GM18511 (cell line): ENCODE measurements around the gene CALD1.
"Not testable (repeated sequence)": the region's sequence is repeated elsewhere in the genome, so short reads cannot be mapped to it uniquely, and the experiment has no call there.

ENCODE experiments used
- ATAC-seq: cut with Tn5 transposase; IDR thresholded peaks from one replicate; pipeline ENCODE4 v1.9.1; 2021; ENCODE audit warnings: mild to moderate bottlenecking, moderate library complexity; ENCODE audit not compliant: unreplicated experiment

The CALD1 gene

GRCh38 chr7:134945691-134946090 is 166.3 kb downstream of the CALD1 start:
- ATAC-seq = no peak

- no peak for ATAC-seq
These were observed 166.8 kb downstream of the CALD1 start for GRCh38 chr7:134946260-134946659.

GRCh38 chr7:134947329-134947728 is 167.9 kb downstream of the CALD1 start:
- no peak for ATAC-seq

- ATAC-seq = no peak
These were observed 168.4 kb downstream of the CALD1 start for GRCh38 chr7:134947831-134948230.

- ATAC-seq = no peak
These were observed 168.8 kb downstream of the CALD1 start for GRCh38 chr7:134948246-134948645.

DNA sequence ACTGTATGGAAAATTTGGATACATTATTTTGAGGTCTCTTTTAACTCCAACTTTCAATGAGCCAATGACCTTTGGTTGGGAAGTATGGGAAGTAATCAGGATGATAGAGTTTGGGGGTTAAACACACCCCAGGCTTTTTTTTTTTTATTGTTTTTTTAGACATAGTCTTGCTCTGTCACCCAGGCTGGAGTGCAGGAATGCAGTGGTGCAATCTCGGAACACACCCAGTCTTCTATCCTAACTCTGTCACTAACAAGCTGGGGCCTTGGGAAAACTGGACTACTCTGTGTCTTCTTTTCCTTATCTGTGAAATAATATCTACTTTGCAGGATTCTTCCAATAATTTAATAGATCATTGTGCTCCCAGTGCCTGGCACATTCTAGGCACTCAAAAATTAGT is 169.3 kb downstream of the CALD1 start:
- no peak for ATAC-seq

DNA sequence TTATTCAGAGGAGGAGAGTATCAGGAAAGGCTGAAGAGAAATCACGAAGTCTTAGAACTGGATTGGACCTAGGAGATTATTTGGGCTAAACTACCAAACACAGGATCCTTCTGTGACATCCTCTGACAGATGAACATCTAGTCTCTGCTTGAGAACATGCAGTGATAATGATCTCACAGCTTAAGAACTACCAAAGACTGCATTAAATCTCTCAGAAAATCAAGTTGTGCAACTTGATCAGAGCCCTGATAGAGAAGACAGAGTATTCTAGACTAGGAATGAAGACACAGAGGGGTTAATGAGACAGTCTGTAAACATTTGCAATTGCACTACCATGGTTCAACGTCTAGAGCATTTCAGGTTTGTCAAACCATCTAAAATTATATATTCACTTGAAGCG is 169.7 kb downstream of the CALD1 start:
- ATAC-seq = no peak

DNA sequence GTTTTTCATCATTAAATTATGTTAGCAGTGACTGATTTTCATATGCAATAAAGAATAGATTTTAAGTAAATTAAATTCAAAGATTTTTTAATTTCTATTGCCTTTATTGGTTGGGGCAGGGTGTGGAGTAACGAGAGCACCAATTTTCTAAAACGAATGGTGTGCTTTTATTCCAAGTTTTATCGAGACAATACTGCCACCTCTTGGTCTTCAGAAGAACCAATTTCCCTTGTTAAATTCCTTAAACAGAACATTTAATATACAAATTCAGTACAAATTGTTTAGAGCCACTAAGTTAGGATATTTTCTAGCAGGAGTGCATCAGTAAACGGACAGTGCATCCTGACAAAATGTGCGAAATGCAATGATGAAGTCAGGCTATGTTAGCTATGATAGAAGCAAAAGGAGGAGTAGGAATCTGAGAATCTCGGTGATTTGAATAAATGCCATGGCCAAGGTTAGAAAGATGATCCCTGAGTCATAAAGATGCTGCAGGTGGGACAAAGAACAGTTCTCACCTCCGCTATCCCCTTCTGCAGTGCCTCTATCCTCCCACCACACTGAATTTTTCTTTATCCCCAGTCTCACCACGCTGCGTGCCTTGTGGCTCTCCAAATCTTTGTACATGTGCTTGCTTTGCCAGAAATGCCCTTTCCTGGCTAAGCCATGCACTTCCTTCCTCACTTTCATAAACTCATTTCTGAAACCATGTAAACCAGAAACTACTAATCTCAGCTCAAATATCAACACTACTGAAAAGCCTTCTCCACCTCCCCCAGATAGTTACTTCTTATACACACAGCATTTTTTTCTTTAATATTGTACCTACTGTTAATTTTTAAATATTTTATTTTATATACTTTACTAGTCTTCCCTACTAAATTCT is 175.0 kb downstream of the CALD1 start:
- no peak for ATAC-seq

GRCh38 chr7:134957005-134957404 is 177.6 kb downstream of the CALD1 start:
- ATAC-seq = no peak

- no peak for ATAC-seq
These were observed 180.4 kb downstream of the CALD1 start for GRCh38 chr7:134959810-134960209.

DNA sequence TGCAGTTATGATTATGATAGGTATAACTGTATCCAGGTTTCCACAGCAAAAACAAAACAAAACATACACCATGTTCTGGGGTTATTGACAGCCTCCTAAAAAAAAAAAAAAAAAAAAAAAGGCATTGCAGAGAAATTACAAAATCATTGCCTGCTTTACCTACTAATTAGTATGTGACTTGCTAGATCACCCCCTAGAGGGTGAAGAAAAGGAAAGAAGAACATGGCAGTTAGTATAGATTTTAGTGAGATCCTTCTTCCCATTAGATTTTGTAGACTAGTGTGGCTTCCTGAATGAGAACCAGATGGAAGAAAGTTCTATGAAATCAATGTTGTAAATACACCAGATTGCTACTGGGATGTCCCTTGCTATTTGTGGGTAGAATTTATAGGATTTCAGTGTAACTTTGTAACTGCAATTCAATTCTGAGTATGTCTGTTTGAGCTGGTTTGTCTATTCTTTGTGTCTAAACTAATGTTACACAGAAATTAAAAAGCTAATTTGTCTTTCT is 182.9 kb downstream of the CALD1 start:
- ATAC-seq = no peak

DNA sequence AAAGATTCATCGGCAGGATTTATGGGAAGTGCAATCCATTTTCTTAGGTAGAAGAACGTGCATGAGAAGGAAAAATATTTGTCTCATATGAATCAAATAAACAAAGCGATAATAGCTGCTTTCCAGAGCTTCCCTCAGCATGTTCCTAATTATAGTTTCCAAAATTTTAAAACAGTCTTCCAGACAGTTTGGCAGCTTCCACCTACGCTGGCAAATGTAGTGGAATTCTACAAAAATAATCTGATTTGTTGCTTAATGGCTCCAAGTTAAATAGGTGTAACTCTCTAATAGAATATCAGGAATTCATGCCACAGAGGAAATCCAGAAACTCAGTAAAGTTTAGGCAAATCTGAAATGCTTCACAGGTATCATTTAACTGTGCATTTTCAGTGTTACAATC is 183.6 kb downstream of the CALD1 start:
- no peak for ATAC-seq

- ATAC-seq = no peak
These were observed 187.3 kb downstream of the CALD1 start for GRCh38 chr7:134966691-134967090.

DNA sequence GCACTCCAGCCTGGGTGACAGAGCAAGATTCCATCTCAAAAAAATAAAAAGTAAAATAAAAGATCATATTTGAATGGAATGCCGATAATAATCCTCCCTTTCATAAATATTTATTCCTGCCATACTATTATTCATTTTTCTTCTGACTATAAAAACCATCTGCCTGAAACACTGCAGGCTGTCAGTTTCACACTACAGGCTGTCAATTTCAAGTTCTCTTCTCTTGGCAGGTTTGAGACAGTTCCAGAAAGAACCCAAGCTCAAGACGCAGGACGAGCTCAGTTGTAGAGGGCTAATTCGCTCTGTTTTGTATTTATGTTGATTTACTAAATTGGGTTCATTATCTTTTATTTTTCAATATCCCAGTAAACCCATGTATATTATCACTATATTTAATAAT is 188.7 kb downstream of the CALD1 start:
- ATAC-seq = no peak

- not testable (repeated sequence) for ATAC-seq
These were observed 202.2 kb downstream of the CALD1 start for GRCh38 chr7:134981645-134982044.

DNA sequence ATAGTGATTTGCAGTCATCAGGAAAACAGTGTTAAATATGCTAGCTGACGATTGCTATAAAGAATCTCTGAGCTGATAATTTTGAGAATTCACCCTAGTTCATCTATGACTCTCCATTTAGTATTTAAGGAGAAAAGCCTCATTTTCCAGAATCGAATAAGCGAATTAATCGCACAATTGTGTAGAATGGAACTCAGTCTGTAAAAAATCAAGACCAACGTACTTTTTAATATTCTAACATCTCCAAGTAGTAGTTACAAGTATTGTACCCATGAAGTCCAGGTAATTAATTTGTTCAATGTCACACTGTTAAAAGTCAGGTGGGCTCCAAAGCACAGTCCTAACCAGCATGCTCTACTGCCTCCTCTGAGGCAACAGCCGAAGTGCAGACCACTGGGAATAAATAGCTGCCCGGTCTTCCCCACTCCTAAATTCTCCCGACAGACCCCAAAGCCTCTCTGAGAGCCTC is 206.5 kb downstream of the CALD1 start:
- peak; percentile 64 for ATAC-seq

GRCh38 chr7:134986363-134987251 is 207.2 kb downstream of the CALD1 start, which contains the start of gene AGBL3:
TSS of gene AGBL3 (plus strand) at chr7:134986508. CDS start at chr7:134987934, 1,426 bp downstream.
- ATAC-seq = peak; percentile 94

- ATAC-seq = no peak
These were observed 208.7 kb downstream of the CALD1 start for GRCh38 chr7:134988161-134988560.

DNA sequence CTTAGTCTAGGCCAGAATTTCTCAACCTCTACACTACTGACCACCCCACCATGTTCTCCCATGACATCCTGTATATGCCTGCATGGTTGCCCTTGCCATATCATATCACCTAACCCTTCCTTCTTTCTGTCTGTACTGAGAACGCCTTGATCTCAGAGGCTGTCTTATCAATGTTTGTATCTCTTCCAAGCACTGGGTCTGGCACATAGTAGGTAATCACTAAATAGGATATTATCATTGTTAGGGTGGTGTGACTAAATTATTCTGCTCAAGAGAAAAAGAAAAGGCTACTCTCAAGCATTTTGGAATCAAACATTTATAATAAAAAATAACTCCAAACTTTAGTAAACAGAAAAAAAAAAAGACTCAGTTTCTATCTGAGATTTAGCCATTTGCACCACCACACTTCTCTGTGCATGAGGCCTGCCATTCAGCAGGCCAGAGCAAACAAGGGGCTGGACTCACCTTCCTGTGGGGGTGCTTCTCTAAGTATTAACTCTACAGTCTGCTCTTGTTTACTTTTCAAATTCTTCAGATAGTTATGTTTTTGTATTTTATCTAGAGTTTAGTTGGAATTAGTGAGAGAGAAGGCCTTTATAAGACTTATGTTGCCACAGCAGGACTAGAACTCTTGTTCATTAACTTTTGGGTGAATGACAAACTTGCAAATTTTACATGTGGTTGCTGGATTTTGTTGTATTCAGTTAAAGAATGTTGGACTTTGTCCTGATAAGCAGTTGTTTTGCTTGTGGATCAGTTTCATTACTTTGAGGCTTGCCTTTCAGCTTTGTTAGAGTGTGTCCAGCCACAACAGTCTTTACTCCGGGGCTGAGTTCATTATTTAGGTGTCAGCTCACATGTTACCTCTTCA is 212.3 kb downstream of the CALD1 start:
- ATAC-seq = no peak

DNA sequence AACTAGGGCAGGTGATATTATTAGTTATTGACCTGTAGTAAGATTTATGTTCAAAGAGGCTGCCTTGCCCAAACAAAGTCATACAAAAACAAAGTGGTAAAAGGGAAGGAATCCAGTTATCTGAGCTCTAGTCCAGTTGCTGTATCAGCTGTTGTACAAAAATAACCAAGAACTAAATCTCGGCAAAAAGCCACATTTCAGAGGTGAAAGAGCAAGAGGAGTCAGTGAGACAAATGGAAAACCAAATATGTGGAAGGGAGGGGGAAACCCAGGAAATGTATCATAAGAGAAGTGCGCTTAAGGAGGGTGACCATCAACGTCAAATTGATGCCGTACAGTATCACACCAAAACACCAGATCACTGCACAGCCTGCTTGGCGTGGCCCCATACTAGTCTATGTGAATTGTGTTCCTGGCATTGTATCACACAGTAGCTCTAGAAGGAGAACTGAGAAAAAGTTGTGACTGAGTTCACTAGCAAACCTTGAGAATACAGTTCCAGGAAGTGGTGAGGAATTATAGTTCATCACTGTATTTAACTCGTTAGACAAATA is 213.3 kb downstream of the CALD1 start:
- ATAC-seq = peak; percentile 74
